IPS-15b (cell line): ENCODE measurements around the gene IPO4.

Experiments
- H3K27me3 ChIP-seq: one replicate; pipeline ENCODE4 v1.6.1; 2013; ENCODE audit warnings: low read length; ENCODE audit not compliant: control insufficient read depth, insufficient read depth
- H3K36me3 ChIP-seq: one replicate; pipeline ENCODE4 v1.6.1; 2013; ENCODE audit warnings: low read length; ENCODE audit not compliant: control insufficient read depth, insufficient read depth
- H3K4me1 ChIP-seq: one replicate; pipeline ENCODE4 v1.6.1; 2013; ENCODE audit warnings: mild to moderate bottlenecking, low read length; ENCODE audit not compliant: control insufficient read depth, insufficient read depth
- H3K4me3 ChIP-seq: one replicate; pipeline ENCODE4 v1.5.1; 2013; ENCODE audit warnings: low read depth, low read length
- H3K9ac ChIP-seq: one replicate; pipeline ENCODE4 v1.6.1; 2013; ENCODE audit warnings: low read depth, mild to moderate bottlenecking, low read length
- H3K9me3 ChIP-seq: one replicate; pipeline ENCODE4 v1.6.1; 2013; ENCODE audit warnings: mild to moderate bottlenecking, low read length; ENCODE audit not compliant: control insufficient read depth, insufficient read depth

IPO4 gene

GRCh38 chr14:24177041-24177825, 11.4 kb downstream of the IPO4 start:
- Histone ChIP-seq H3K9me3 (no peaks in the 10 kb centered on the region), H3K36me3 (peaks cover 56% of the 10 kb centered on the region), H3K27me3 (no peaks in the 10 kb centered on the region), H3K9ac (no peak overlapping the region), H3K4me3 (no peak overlapping the region), H3K4me1 (peaks cover 2% of the 10 kb centered on the region)

- no peak overlapping the region for H3K9ac ChIP-seq
- no peaks in the 10 kb centered on the region for H3K27me3 ChIP-seq
- H3K36me3 ChIP-seq = peaks cover 49% of the 10 kb centered on the region
- H3K4me1 ChIP-seq = peaks cover 3% of the 10 kb centered on the region
- no peak overlapping the region for H3K4me3 ChIP-seq
- H3K9me3 ChIP-seq = no peaks in the 10 kb centered on the region
These were observed 12.0 kb downstream of the IPO4 start for GRCh38 chr14:24176599-24176998.

GRCh38 chr14:24172871-24173281, 15.7 kb downstream of the IPO4 start:
- H3K9ac ChIP-seq = no peak overlapping the region
- H3K4me1 ChIP-seq = peaks cover 3% of the 10 kb centered on the region
- no peaks in the 10 kb centered on the region for H3K9me3 ChIP-seq
- H3K36me3 ChIP-seq = peaks cover 17% of the 10 kb centered on the region
- no peaks in the 10 kb centered on the region for H3K27me3 ChIP-seq
- peak overlapping the region; percentile 81 for H3K4me3 ChIP-seq

GRCh38 chr14:24172261-24172860, 16.3 kb downstream of the IPO4 start:
- peak overlapping the region; percentile 81 for H3K4me3 ChIP-seq
- H3K9ac ChIP-seq = peak overlapping the region; percentile 37
- peaks cover 3% of the 10 kb centered on the region for H3K4me1 ChIP-seq
- peaks cover 12% of the 10 kb centered on the region for H3K36me3 ChIP-seq
- H3K9me3 ChIP-seq = no peaks in the 10 kb centered on the region
- H3K27me3 ChIP-seq = no peaks in the 10 kb centered on the region

- no peaks in the 10 kb centered on the region for H3K27me3 ChIP-seq
- peak within 1 kb of the TSS; percentile 81 for H3K4me3 ChIP-seq
- peaks cover 3% of the 10 kb centered on the region for H3K4me1 ChIP-seq
- no peaks in the 10 kb centered on the region for H3K9me3 ChIP-seq
- H3K36me3 ChIP-seq = peaks cover 9% of the 10 kb centered on the region
- peak within 1 kb of the TSS; percentile 37 for H3K9ac ChIP-seq
These were observed 17.0 kb downstream of the IPO4 start, which contains the start of gene REC8 for GRCh38 chr14:24171422-24172260. Gene REC8 (plus strand): TSS chr14:24172080. CDS start chr14:24172553, 473 bp downstream.

GRCh38 chr14:24167469-24168114, 21.0 kb downstream of the IPO4 start:
- no peaks in the 10 kb centered on the region for H3K9me3 ChIP-seq
- H3K9ac ChIP-seq = no peak overlapping the region
- H3K27me3 ChIP-seq = no peaks in the 10 kb centered on the region
- H3K4me1 ChIP-seq = peaks cover 3% of the 10 kb centered on the region
- peaks cover 15% of the 10 kb centered on the region for H3K36me3 ChIP-seq
- H3K4me3 ChIP-seq = no peak overlapping the region

- H3K36me3 ChIP-seq = peaks cover 15% of the 10 kb centered on the region
- no peak overlapping the region for H3K4me3 ChIP-seq
- H3K9me3 ChIP-seq = no peaks in the 10 kb centered on the region
- peaks cover 3% of the 10 kb centered on the region for H3K4me1 ChIP-seq
- no peaks in the 10 kb centered on the region for H3K27me3 ChIP-seq
- H3K9ac ChIP-seq = no peak overlapping the region
These were observed 22.8 kb downstream of the IPO4 start for GRCh38 chr14:24165785-24166184.

- H3K4me3 ChIP-seq = no peak overlapping the region
- no peaks in the 10 kb centered on the region for H3K27me3 ChIP-seq
- H3K9me3 ChIP-seq = no peaks in the 10 kb centered on the region
- peaks cover 3% of the 10 kb centered on the region for H3K4me1 ChIP-seq
- H3K36me3 ChIP-seq = peaks cover 26% of the 10 kb centered on the region
- H3K9ac ChIP-seq = no peak overlapping the region
These were observed 24.1 kb downstream of the IPO4 start for GRCh38 chr14:24164518-24164991.

GRCh38 chr14:24162093-24162492, 26.5 kb downstream of the IPO4 start:
- Histone ChIP-seq H3K4me3 (peak overlapping the region; percentile 64), H3K4me1 (peaks cover 3% of the 10 kb centered on the region), H3K9ac (no peak overlapping the region), H3K27me3 (no peaks in the 10 kb centered on the region), H3K36me3 (peaks cover 37% of the 10 kb centered on the region), H3K9me3 (no peaks in the 10 kb centered on the region)

- Histone ChIP-seq H3K9ac (peak within 1 kb of the TSS; percentile 66), H3K9me3 (no peaks in the 10 kb centered on the region), H3K36me3 (peaks cover 44% of the 10 kb centered on the region), H3K4me3 (peak within 1 kb of the TSS; percentile 64), H3K27me3 (no peaks in the 10 kb centered on the region), H3K4me1 (peaks cover 3% of the 10 kb centered on the region)
These were observed 27.5 kb downstream of the IPO4 start, which contains the start of gene IRF9 for GRCh38 chr14:24160850-24161804. Gene IRF9 (plus strand): TSS chr14:24161265. CDS start chr14:24162145, 880 bp downstream.
